Mesenchymal stem cell (in vitro differentiated cells and primary cell): ENCODE data around the gene THSD7A.
A peak's percentile ranks its signal among the peaks of the same experiment; 100 is the strongest.

ENCODE experiments used
- DNase-seq: peaks from one replicate; pipeline ENCODE4 v3.0.0-alpha.2; 2013
- H2AFZ ChIP-seq: one replicate; pipeline ENCODE4 v1.6.1; 2013; ENCODE audit warnings: low read depth, mild to moderate bottlenecking, control low read depth, inconsistent platforms, low read length, moderate library complexity
- H2AK5ac ChIP-seq: 2 replicates; pipeline ENCODE4 v1.6.1; 2013; ENCODE audit warnings: low read length, moderate library complexity, mild to moderate bottlenecking, inconsistent platforms; ENCODE audit not compliant: severe bottlenecking
- H2BK120ac ChIP-seq: one replicate; pipeline ENCODE4 v1.6.1; 2013; ENCODE audit warnings: low read depth, mild to moderate bottlenecking, inconsistent platforms, low read length, moderate library complexity
- H2BK12ac ChIP-seq, 2 experiments: one replicate each; pipeline ENCODE4 v1.6.1; 2013; ENCODE audit warnings: inconsistent platforms in 2 of 2, low read length in 2 of 2, mild to moderate bottlenecking in 2 of 2, moderate library complexity in 2 of 2, control low read depth in 1 of 2
- H2BK15ac ChIP-seq: one replicate; pipeline ENCODE4 v1.6.1; 2013; ENCODE audit warnings: mild to moderate bottlenecking, low read depth, inconsistent platforms; ENCODE audit not compliant: poor library complexity, severe bottlenecking
- H2BK5ac ChIP-seq: 2 replicates; pipeline ENCODE4 v1.6.1; 2013; ENCODE audit warnings: low read depth, mild to moderate bottlenecking, low read length, control low read depth, inconsistent platforms; ENCODE audit not compliant: poor library complexity, severe bottlenecking
- H3K14ac ChIP-seq, 2 experiments: one replicate each; pipeline ENCODE4 v1.6.1; 2013; ENCODE audit warnings: inconsistent platforms in 2 of 2, low read length in 2 of 2, control low read depth in 1 of 2, mild to moderate bottlenecking in 1 of 2, moderate library complexity in 1 of 2
- H3K18ac ChIP-seq, 2 experiments: one replicate each; pipeline ENCODE4 v1.6.1; 2013; ENCODE audit warnings: inconsistent platforms in 2 of 2, low read length in 2 of 2, control low read depth in 1 of 2, low read depth in 1 of 2, mild to moderate bottlenecking in 1 of 2
- H3K23ac ChIP-seq, 2 experiments: one replicate each; pipeline ENCODE4 v1.6.1; 2013; ENCODE audit warnings: inconsistent platforms in 2 of 2, low read length in 2 of 2, mild to moderate bottlenecking in 2 of 2, moderate library complexity in 2 of 2, control low read depth in 1 of 2
- H3K27ac ChIP-seq: 2 replicates; pipeline ENCODE4 v1.5.1; 2013; ENCODE audit warnings: mild to moderate bottlenecking, moderate library complexity, low read length, control low read depth, inconsistent platforms; ENCODE audit not compliant: poor library complexity, severe bottlenecking
- H3K27me3 ChIP-seq, 2 experiments: 2 replicates each; pipeline versions ENCODE4 v1.6.1 to v1.7.0; 2013; ENCODE audit warnings: low read length in 2 of 2, mild to moderate bottlenecking in 2 of 2, moderate library complexity in 2 of 2, control low read depth in 1 of 2, inconsistent platforms in 1 of 2; ENCODE audit not compliant: control insufficient read depth in 1 of 2, insufficient read depth in 1 of 2
- H3K36me3 ChIP-seq, 2 experiments: 2 replicates each; pipeline versions ENCODE4 v1.6.1 to v1.7.0; 2013; ENCODE audit warnings: low read length in 2 of 2, control low read depth in 1 of 2, inconsistent platforms in 1 of 2, low read depth in 1 of 2, mild to moderate bottlenecking in 1 of 2; ENCODE audit not compliant: insufficient read depth in 2 of 2, control insufficient read depth in 1 of 2
- H3K4ac ChIP-seq, 2 experiments: one replicate each; pipeline ENCODE4 v1.6.1; 2013; ENCODE audit warnings: inconsistent platforms in 2 of 2, low read length in 2 of 2, mild to moderate bottlenecking in 2 of 2, moderate library complexity in 2 of 2, control low read depth in 1 of 2, low read depth in 1 of 2
- H3K4me1 ChIP-seq: 2 replicates; pipeline ENCODE4 v1.6.1; 2013; ENCODE audit warnings: low read depth, low read length, control low read depth; ENCODE audit not compliant: control insufficient read depth, insufficient read depth
- H3K4me2 ChIP-seq: 2 replicates; pipeline ENCODE4 v1.6.1; 2013; ENCODE audit warnings: low read length, mild to moderate bottlenecking, inconsistent platforms; ENCODE audit not compliant: poor library complexity, severe bottlenecking
- H3K4me3 ChIP-seq, 2 experiments: 2 replicates each; pipeline versions ENCODE4 v1.5.1 to v1.7.0; 2013; ENCODE audit warnings: low read length in 2 of 2, mild to moderate bottlenecking in 2 of 2, control low read depth in 1 of 2, low read depth in 1 of 2; ENCODE audit not compliant: insufficient read depth in 1 of 2
- H3K79me1 ChIP-seq: replicated peaks from 2 replicates; pipeline ENCODE4 v1.6.1; 2013; ENCODE audit warnings: mild to moderate bottlenecking, control low read depth, low read length, inconsistent platforms; ENCODE audit not compliant: poor library complexity, severe bottlenecking
- H3K9ac ChIP-seq: 2 replicates; pipeline ENCODE4 v1.7.0; 2013; ENCODE audit warnings: mild to moderate bottlenecking, low read length, moderate library complexity
- H3K9me3 ChIP-seq: 2 replicates; pipeline ENCODE4 v1.7.0; 2013; ENCODE audit warnings: mild to moderate bottlenecking, low read length; ENCODE audit not compliant: control insufficient read depth
- H4K8ac ChIP-seq: one replicate; pipeline ENCODE4 v1.6.1; 2013; ENCODE audit warnings: inconsistent platforms, mild to moderate bottlenecking, low read length, moderate library complexity
- H4K91ac ChIP-seq: one replicate; pipeline ENCODE4 v1.6.1; 2013; ENCODE audit warnings: mild to moderate bottlenecking, low read length, inconsistent platforms
- WGBS: methylation state at CpG from one replicate; pipeline ENCODE4 v1.1.7; 2013; ENCODE audit warnings: mixed read lengths; 5-methylcytosine and 5-hydroxymethylcytosine counted together

Gene THSD7A

GRCh38 chr7:11376529-11376928 lies 455.5 kb downstream of the THSD7A start:
- Histone ChIP-seq H3K4me2 (no peak overlapping the region), H2BK5ac (no peak overlapping the region), H3K27ac (no peak overlapping the region), H3K27me3 (no peaks in the 10 kb centered on the region), H3K18ac (no peak overlapping the region), H3K79me1 (no peaks in the 10 kb centered on the region), H3K9me3 (no peaks in the 10 kb centered on the region), H3K4me1 (peaks cover 2% of the 10 kb centered on the region), H3K36me3 (no peaks in the 10 kb centered on the region), H2BK15ac (no peak overlapping the region), H3K23ac (no peak overlapping the region), H3K14ac (no peak overlapping the region), H2AFZ (no peak overlapping the region), H4K8ac (no peak overlapping the region), H3K4ac (no peak overlapping the region), H2BK120ac (no peak overlapping the region), H2AK5ac (no peak overlapping the region), H2BK12ac (no peak overlapping the region), H3K4me3 (no peak overlapping the region), H4K91ac (no peak overlapping the region), H3K9ac (no peak overlapping the region)
- WGBS: no CpG with 5 or more reads among the region's 2 CpGs
- DNase-seq: no peak

GRCh38 chr7:11374629-11375028 lies 457.4 kb downstream of the THSD7A start:
- H3K18ac ChIP-seq: no peak overlapping the region
- no peak for DNase-seq
- no peaks in the 10 kb centered on the region for H3K36me3 ChIP-seq
- H3K27me3 ChIP-seq: no peaks in the 10 kb centered on the region
- no peak overlapping the region for H2BK5ac ChIP-seq
- no peaks in the 10 kb centered on the region for H3K79me1 ChIP-seq
- H2BK120ac ChIP-seq: no peak overlapping the region
- H3K4me3 ChIP-seq: no peak overlapping the region
- H3K27ac ChIP-seq: no peak overlapping the region
- no peak overlapping the region for H3K14ac ChIP-seq
- no peak overlapping the region for H4K91ac ChIP-seq
- no peak overlapping the region for H2BK15ac ChIP-seq
- peaks cover 2% of the 10 kb centered on the region for H3K4me1 ChIP-seq
- H3K23ac ChIP-seq: no peak overlapping the region
- no peak overlapping the region for H3K4me2 ChIP-seq
- no peak overlapping the region for H4K8ac ChIP-seq
- no peak overlapping the region for H2AFZ ChIP-seq
- no peak overlapping the region for H2AK5ac ChIP-seq
- H3K4ac ChIP-seq: no peak overlapping the region
- 92% methylated on average over 3 of the region's 3 CpGs for WGBS
- no peak overlapping the region for H3K9ac ChIP-seq
- H2BK12ac ChIP-seq: no peak overlapping the region
- H3K9me3 ChIP-seq: no peaks in the 10 kb centered on the region

- H2BK5ac ChIP-seq: no peak overlapping the region
- H3K18ac ChIP-seq: no peak overlapping the region
- no peak overlapping the region for H2BK120ac ChIP-seq
- H3K27ac ChIP-seq: no peak overlapping the region
- no peak overlapping the region for H3K4me3 ChIP-seq
- H3K4me2 ChIP-seq: no peak overlapping the region
- H3K9me3 ChIP-seq: no peaks in the 10 kb centered on the region
- no peaks in the 10 kb centered on the region for H3K79me1 ChIP-seq
- peak; percentile 17 for DNase-seq
- no peak overlapping the region for H2BK12ac ChIP-seq
- H3K4me1 ChIP-seq: no peaks in the 10 kb centered on the region
- whole genome bisulfite sequencing: 50% methylated on average over 1 of the region's 2 CpGs
- H3K9ac ChIP-seq: no peak overlapping the region
- no peak overlapping the region for H3K4ac ChIP-seq
- no peak overlapping the region for H2BK15ac ChIP-seq
- no peak overlapping the region for H4K91ac ChIP-seq
- no peaks in the 10 kb centered on the region for H3K27me3 ChIP-seq
- no peak overlapping the region for H2AFZ ChIP-seq
- no peak overlapping the region for H4K8ac ChIP-seq
- no peaks in the 10 kb centered on the region for H3K36me3 ChIP-seq
- no peak overlapping the region for H3K14ac ChIP-seq
- no peak overlapping the region for H2AK5ac ChIP-seq
- no peak overlapping the region for H3K23ac ChIP-seq
Measured at GRCh38 chr7:11373546-11374142, 458.4 kb downstream of the THSD7A start.

- no peak overlapping the region for H3K14ac ChIP-seq
- H4K8ac ChIP-seq: no peak overlapping the region
- H2BK5ac ChIP-seq: no peak overlapping the region
- H3K4me3 ChIP-seq: no peak overlapping the region
- no peak for DNase-seq
- H2BK15ac ChIP-seq: no peak overlapping the region
- H3K9ac ChIP-seq: no peak overlapping the region
- no peaks in the 10 kb centered on the region for H3K36me3 ChIP-seq
- no peak overlapping the region for H2BK120ac ChIP-seq
- 86% methylated on average over 1 of the region's 1 CpG for WGBS
- no peaks in the 10 kb centered on the region for H3K9me3 ChIP-seq
- no peak overlapping the region for H4K91ac ChIP-seq
- no peak overlapping the region for H2AK5ac ChIP-seq
- no peaks in the 10 kb centered on the region for H3K4me1 ChIP-seq
- no peak overlapping the region for H3K23ac ChIP-seq
- H2AFZ ChIP-seq: no peak overlapping the region
- H2BK12ac ChIP-seq: no peak overlapping the region
- no peak overlapping the region for H3K4me2 ChIP-seq
- no peak overlapping the region for H3K4ac ChIP-seq
- H3K27me3 ChIP-seq: no peaks in the 10 kb centered on the region
- H3K27ac ChIP-seq: no peak overlapping the region
- no peaks in the 10 kb centered on the region for H3K79me1 ChIP-seq
- no peak overlapping the region for H3K18ac ChIP-seq
Measured at GRCh38 chr7:11369696-11370095, 462.3 kb downstream of the THSD7A start.
